HL-60 (cell line): ENCODE results near the gene HMCN2.
A peak's percentile ranks its signal among the peaks of the same experiment; 100 is the strongest.

Source experiments
- DNase-seq, 2 experiments: peaks; one replicate each; pipeline ENCODE4 v3.0.0-alpha.2; 2010 to 2020; ENCODE audit warnings: low read depth in 1 of 2, low spot score in 1 of 2
- H3K27ac ChIP-seq: fragments of 250-450 bp; sonication (Bioruptor Pico); replicated peaks from 2 replicates; pipeline ENCODE4 v1.5.1; 2020; ENCODE audit warnings: mild to moderate bottlenecking, moderate library complexity
- H3K27me3 ChIP-seq: fragments of 250-450 bp; sonication (Bioruptor Pico); 2 replicates; pipeline ENCODE4 v1.5.1; 2021; ENCODE audit warnings: mild to moderate bottlenecking, moderate library complexity; ENCODE audit not compliant: insufficient read depth, poor library complexity, severe bottlenecking
- H3K4me3 ChIP-seq: replicated peaks from 2 replicates; pipeline ENCODE4 v1.5.1; 2011; ENCODE audit warnings: mild to moderate bottlenecking, control low read depth, low read length; ENCODE audit not compliant: insufficient read depth
- CTCF ChIP-seq: IDR thresholded peaks from one replicate; pipeline ENCODE4 v1.5.1; 2011; ENCODE audit warnings: low read length, control low read depth, inconsistent platforms; ENCODE audit not compliant: insufficient read depth
- GABPA ChIP-seq: IDR thresholded peaks from 2 replicates; pipeline ENCODE4 v1.6.1; 2012; ENCODE audit warnings: low read depth
- POLR2AphosphoS5 ChIP-seq: IDR thresholded peaks from 2 replicates; pipeline ENCODE4 v1.6.1; 2012; ENCODE audit warnings: low read depth
- REST ChIP-seq: IDR thresholded peaks from 2 replicates; pipeline ENCODE4 v1.6.1; 2012; ENCODE audit warnings: low read depth; ENCODE audit not compliant: insufficient replicate concordance
- SPI1 ChIP-seq: IDR thresholded peaks from 2 replicates; pipeline ENCODE4 v1.6.1; 2012; ENCODE audit warnings: low read depth, mild to moderate bottlenecking, borderline replicate concordance

The HMCN2 gene

GRCh38 chr9:130259044-130259443 is 6.5 kb upstream of the HMCN2 start:
- no peak overlapping the region for H3K4me3 ChIP-seq
- no peak for TF ChIP-seq GABPA
- no peak for TF ChIP-seq SPI1
- no peak for TF ChIP-seq REST
- TF ChIP-seq CTCF: no peak
- no peak for TF ChIP-seq POLR2AphosphoS5
- no peak for DNase-seq
- H3K27me3 ChIP-seq: peaks cover 24% of the 10 kb centered on the region
- H3K27ac ChIP-seq: no peak overlapping the region

GRCh38 chr9:130260816-130261765 is 4.5 kb upstream of the HMCN2 start:
- Histone ChIP-seq H3K27me3 (peaks cover 42% of the 10 kb centered on the region), H3K4me3 (no peak overlapping the region), H3K27ac (no peak overlapping the region)
- TF ChIP-seq GABPA: no peak
- TF ChIP-seq REST: no peak
- TF ChIP-seq SPI1: no peak
- no peak for TF ChIP-seq POLR2AphosphoS5
- no peak for TF ChIP-seq CTCF
- no peak for DNase-seq

- H3K27me3 ChIP-seq: peaks cover 50% of the 10 kb centered on the region
- TF ChIP-seq CTCF: no peak
- TF ChIP-seq POLR2AphosphoS5: no peak
- TF ChIP-seq REST: no peak
- TF ChIP-seq GABPA: no peak
- no peak for TF ChIP-seq SPI1
- H3K27ac ChIP-seq: no peak overlapping the region
- no peak overlapping the region for H3K4me3 ChIP-seq
- DNase-seq: peak in 1 of 2 experiments; percentile 50
Observed at GRCh38 chr9:130262061-130262745, 3.4 kb upstream of the HMCN2 start.
